ENCODE data around the gene CTTN. TPM values are rescaled to one million over a fixed set of nuclear protein-coding genes. Genes with fewer than 3 reads are reported as not detected.

Gene CTTN
- total and polyA plus RNA-seq, 8 donors: 162 to 242 (median 198) TPM

GRCh38 chr11:70365544-70365927, 32.8 kb upstream of the CTTN start:
- intact Hi-C loops (cut with DNase I): no loop called here
- Histone ChIP-seq H3K27me3 (no peaks in the 10 kb centered on the region), H3K36me3 (peaks cover 0 to 74% of the 10 kb centered on the region in 2 donors), H3K4me1 (no peaks in the 10 kb centered on the region), H3K27ac (no peak overlapping the region), H3K9me3 (no peaks in the 10 kb centered on the region), H3K4me3 (no peak overlapping the region)
- ATAC-seq (no peak), DNase-seq (no peak)
- TF ChIP-seq CTCF (IDR thresholded peaks at IDR 0.05): no peak

- H3K27me3 ChIP-seq: no peaks in the 10 kb centered on the region
- TF ChIP-seq CTCF (IDR thresholded peaks at IDR 0.05): no peak
- H3K4me3 ChIP-seq: no peak overlapping the region
- no peak for DNase-seq
- no peak overlapping the region for H3K27ac ChIP-seq
- no peak for ATAC-seq
- no peaks in the 10 kb centered on the region for H3K4me1 ChIP-seq
- intact Hi-C loops (cut with DNase I): no loop called here
- no peaks in the 10 kb centered on the region for H3K9me3 ChIP-seq
- peaks cover 0 to 64% of the 10 kb centered on the region in 2 donors for H3K36me3 ChIP-seq
Measured at GRCh38 chr11:70367071-70367470, 31.3 kb upstream of the CTTN start.

- H3K27ac ChIP-seq: no peak overlapping the region
- no peak for TF ChIP-seq CTCF (IDR thresholded peaks at IDR 0.05)
- H3K4me3 ChIP-seq: no peak overlapping the region
- no peaks in the 10 kb centered on the region for H3K27me3 ChIP-seq
- intact Hi-C loops (cut with DNase I): no loop called here
- ATAC-seq: no peak
- H3K9me3 ChIP-seq: no peaks in the 10 kb centered on the region
- H3K36me3 ChIP-seq: peaks cover 0 to 64% of the 10 kb centered on the region in 2 donors
- DNase-seq: no peak
- no peaks in the 10 kb centered on the region for H3K4me1 ChIP-seq
Measured at GRCh38 chr11:70368961-70369360, 29.4 kb upstream of the CTTN start.

GRCh38 chr11:70371241-70371640, 27.1 kb upstream of the CTTN start:
- peaks cover 0 to 64% of the 10 kb centered on the region in 2 donors for H3K36me3 ChIP-seq
- intact Hi-C loops (cut with DNase I): no loop called here
- peak; percentile 18 for ATAC-seq

GRCh38 chr11:70372076-70372475, 26.3 kb upstream of the CTTN start:
- TF ChIP-seq CTCF (IDR thresholded peaks at IDR 0.05): no peak
- Histone ChIP-seq H3K27me3 (no peaks in the 10 kb centered on the region), H3K4me1 (no peaks in the 10 kb centered on the region), H3K27ac (no peak overlapping the region), H3K4me3 (no peak overlapping the region), H3K36me3 (peaks cover 0 to 66% of the 10 kb centered on the region in 2 donors), H3K9me3 (no peaks in the 10 kb centered on the region)
- DNase-seq (no peak), ATAC-seq (no peak)
- intact Hi-C loops (cut with DNase I): no loop called here

More at GRCh38 chr11:70371241-70371640, 27.1 kb upstream of the CTTN start:
- TF ChIP-seq CTCF (IDR thresholded peaks at IDR 0.05): no peak
- Histone ChIP-seq H3K27me3 (no peaks in the 10 kb centered on the region), H3K4me3 (no peak overlapping the region), H3K27ac (no peak overlapping the region), H3K9me3 (no peaks in the 10 kb centered on the region), H3K4me1 (no peaks in the 10 kb centered on the region)
- DNase-seq: no peak
